ENCODE data around the gene NKTR. TPM values are rescaled to one million over a fixed set of nuclear protein-coding genes. Genes with fewer than 3 reads are reported as not detected.

Gene NKTR
- total and polyA plus RNA-seq, 7 donors, result 1.8 to 130 (median 81.3) TPM

DNA sequence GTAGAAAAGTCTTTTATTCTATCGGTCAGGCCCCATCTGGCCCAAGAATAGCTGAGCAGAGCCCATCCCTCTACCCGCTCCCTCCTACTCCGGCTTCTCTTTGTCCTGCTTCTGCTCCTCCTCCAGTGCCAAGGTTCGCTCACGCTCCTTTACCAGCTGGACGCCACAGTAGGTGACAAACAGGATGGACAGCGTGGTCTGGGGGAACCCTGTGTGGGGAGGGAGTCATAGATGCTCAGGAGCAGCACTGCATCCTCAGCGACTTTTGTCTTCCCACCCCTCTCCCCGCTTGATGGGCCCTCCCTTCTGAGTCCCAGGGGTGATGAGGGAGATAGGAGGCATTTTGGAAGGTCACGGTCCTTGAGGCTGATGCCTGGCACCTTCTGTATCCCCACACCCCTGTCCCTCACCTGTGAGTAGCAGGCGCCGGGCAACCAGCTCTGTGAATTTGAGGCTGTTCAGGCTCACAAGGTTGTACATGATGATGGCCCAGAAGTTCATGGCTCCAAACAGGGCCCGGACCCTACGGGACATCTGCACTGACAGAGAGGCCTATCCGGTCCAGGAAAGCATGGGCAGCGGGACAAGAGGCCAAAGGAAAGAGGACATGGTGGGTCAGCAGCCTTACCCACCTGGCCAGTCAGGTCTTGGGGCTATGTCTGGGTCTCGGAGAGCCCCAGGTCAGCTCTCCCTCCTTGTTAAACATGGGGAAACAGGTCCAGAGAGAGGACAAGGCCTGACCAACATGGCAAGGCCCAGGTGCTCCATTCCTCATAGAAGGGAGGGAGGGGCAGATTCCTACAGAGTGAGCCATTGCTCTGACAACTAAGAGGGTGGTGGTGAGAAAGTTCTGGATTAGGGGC is 92.4 kb downstream of the NKTR start:
- DNase-seq, result peak; percentile 53
- Histone ChIP-seq H3K4me3 (no peak overlapping the region), H3K36me3 (no peaks in the 10 kb centered on the region), H3K27ac (no peak overlapping the region), H3K27me3 (no peaks in the 10 kb centered on the region), H3K4me1 (no peaks in the 10 kb centered on the region), H3K9me3 (no peaks in the 10 kb centered on the region)
- WGBS, 2 donors, result 87 to 89% methylated on average over 17 of the region's 17 CpGs
- TF ChIP-seq POLR2A (IDR thresholded peaks at IDR 0.05), result no peak
- no peak for TF ChIP-seq POLR2AphosphoS5 (IDR thresholded peaks at IDR 0.05)
- TF ChIP-seq EP300 (IDR thresholded peaks at IDR 0.05), result no peak
- TF ChIP-seq, protein P1, sequence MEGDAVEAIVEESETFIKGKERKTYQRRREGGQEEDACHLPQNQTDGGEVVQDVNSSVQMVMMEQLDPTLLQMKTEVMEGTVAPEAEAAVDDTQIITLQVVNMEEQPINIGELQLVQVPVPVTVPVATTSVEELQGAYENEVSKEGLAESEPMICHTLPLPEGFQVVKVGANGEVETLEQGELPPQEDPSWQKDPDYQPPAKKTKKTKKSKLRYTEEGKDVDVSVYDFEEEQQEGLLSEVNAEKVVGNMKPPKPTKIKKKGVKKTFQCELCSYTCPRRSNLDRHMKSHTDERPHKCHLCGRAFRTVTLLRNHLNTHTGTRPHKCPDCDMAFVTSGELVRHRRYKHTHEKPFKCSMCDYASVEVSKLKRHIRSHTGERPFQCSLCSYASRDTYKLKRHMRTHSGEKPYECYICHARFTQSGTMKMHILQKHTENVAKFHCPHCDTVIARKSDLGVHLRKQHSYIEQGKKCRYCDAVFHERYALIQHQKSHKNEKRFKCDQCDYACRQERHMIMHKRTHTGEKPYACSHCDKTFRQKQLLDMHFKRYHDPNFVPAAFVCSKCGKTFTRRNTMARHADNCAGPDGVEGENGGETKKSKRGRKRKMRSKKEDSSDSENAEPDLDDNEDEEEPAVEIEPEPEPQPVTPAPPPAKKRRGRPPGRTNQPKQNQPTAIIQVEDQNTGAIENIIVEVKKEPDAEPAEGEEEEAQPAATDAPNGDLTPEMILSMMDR (IDR thresholded peaks at IDR 0.05), result no peak
- intact Hi-C loops (cut with DNase I), result no loop called here

DNA sequence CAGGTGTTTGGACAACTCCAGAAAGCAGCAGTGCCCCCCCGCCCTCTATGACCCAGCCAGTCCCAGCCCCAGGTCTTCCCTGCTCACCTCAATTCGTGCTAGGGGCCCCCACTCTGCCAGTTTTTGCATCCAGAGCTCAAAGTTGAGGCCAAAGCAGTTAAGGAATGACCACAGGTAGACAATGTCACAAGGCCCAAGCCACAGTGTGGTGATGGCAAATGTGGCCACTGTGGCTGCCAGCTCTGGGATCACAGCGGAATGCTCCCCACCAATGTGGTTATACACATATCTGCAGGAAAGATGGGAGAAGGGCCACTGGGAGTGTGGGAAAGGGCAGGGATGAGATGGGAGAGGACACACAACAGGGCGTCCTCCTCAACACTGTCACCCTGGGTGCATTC is 93.0 kb downstream of the NKTR start:
- intact Hi-C loops (cut with DNase I), result no loop called here
- no peaks in the 10 kb centered on the region for H3K36me3 ChIP-seq
- H3K4me3 ChIP-seq, result no peak overlapping the region
- DNase-seq, result peak; percentile 13
- H3K9me3 ChIP-seq, result no peaks in the 10 kb centered on the region
- H3K4me1 ChIP-seq, result no peaks in the 10 kb centered on the region
- H3K27me3 ChIP-seq, result no peaks in the 10 kb centered on the region
- no peak overlapping the region for H3K27ac ChIP-seq
- WGBS, 2 donors, result 73% methylated on average over 4 of the region's 4 CpGs
- TF ChIP-seq POLR2AphosphoS5 (IDR thresholded peaks at IDR 0.05) (no peak), POLR2A (IDR thresholded peaks at IDR 0.05) (no peak), EP300 (IDR thresholded peaks at IDR 0.05) (no peak)
- TF ChIP-seq, protein P1 (IDR thresholded peaks at IDR 0.05), result no peak

DNA sequence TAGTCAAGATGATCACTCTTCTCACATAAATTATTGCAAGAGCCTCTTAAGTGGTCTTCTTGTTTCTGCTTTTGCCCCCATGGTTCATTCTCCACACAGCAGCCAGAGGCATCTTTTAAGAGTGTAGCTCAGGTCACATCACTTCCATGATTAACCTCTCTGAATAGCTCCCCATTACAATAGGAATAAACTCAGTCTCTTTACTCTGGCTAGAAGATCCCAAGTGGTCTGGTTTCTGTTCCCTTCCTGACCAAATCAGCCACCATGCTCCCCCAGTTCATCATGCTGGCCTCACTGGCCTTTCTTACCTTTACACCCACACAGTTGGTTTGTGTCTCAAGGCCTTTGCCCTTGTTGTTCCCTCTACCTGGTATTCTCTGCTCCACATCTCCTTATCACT is 93.9 kb downstream of the NKTR start:
- TF ChIP-seq EP300 (IDR thresholded peaks at IDR 0.05), result no peak
- TF ChIP-seq, protein P1 (IDR thresholded peaks at IDR 0.05), result no peak
- DNase-seq, result peak; percentile 21
- Histone ChIP-seq H3K27ac (no peak overlapping the region), H3K4me3 (no peak overlapping the region), H3K36me3 (no peaks in the 10 kb centered on the region), H3K9me3 (no peaks in the 10 kb centered on the region), H3K4me1 (no peaks in the 10 kb centered on the region), H3K27me3 (no peaks in the 10 kb centered on the region)
- intact Hi-C loops (cut with DNase I), result no loop called here

DNA sequence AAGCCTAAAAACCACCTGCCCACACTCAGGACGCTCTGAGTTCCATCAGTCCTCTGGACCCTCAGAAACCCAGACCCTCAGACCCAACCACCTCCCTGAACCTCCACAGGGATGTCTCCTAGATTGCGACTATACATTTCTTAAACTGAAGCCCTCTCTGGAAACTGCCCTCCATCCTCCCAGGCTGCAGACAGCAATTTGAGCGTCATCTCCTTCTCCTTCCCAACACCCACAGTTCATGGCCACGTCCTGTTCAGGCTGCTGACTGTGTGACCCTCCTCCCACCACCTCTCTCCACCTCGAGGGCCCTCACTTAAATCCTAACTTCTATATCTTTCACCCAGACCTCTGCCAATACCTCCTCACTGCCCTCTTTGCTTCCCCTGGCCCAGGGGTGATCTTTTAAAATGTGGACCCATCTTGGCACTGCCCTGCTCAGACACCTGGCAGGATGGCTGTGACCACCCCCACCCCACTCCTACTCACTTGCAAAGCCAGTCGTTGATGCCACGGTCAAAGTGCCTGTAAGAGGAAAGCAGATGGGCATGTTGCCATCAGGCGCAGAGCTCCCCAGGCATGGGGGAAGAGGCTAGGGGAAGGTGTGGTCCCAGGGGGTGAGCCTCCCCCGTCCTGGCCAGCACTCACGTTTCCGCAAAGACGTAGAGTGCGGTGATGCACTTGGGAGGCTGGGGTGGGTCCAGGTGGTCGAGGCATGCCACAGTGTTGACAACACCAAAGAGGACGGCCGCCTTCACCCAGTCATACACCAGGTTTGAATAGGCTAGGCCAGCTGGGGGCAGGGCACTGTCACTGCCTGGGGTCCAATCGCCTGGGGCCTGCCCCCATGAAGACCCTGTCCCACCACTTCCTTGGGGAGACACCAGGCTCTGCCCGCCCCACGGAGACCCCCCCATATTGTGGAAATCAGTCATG is 96.1 kb downstream of the NKTR start:
- no peaks in the 10 kb centered on the region for H3K27me3 ChIP-seq
- DNase-seq, result no peak
- no peak overlapping the region for H3K4me3 ChIP-seq
- WGBS, 2 donors, result 73 to 78% methylated on average over 19 of the region's 19 CpGs
- no peaks in the 10 kb centered on the region for H3K9me3 ChIP-seq
- intact Hi-C loops (cut with DNase I), result no loop called here
- H3K4me1 ChIP-seq, result no peaks in the 10 kb centered on the region
- no peak for TF ChIP-seq POLR2AphosphoS5 (IDR thresholded peaks at IDR 0.05)
- TF ChIP-seq, protein P1 (IDR thresholded peaks at IDR 0.05), result no peak
- no peak for TF ChIP-seq EP300 (IDR thresholded peaks at IDR 0.05)
- no peak for TF ChIP-seq POLR2A (IDR thresholded peaks at IDR 0.05)
- H3K27ac ChIP-seq, result no peak overlapping the region
- no peaks in the 10 kb centered on the region for H3K36me3 ChIP-seq
